ENCODE measurements around the gene ABI3BP.

DNA sequence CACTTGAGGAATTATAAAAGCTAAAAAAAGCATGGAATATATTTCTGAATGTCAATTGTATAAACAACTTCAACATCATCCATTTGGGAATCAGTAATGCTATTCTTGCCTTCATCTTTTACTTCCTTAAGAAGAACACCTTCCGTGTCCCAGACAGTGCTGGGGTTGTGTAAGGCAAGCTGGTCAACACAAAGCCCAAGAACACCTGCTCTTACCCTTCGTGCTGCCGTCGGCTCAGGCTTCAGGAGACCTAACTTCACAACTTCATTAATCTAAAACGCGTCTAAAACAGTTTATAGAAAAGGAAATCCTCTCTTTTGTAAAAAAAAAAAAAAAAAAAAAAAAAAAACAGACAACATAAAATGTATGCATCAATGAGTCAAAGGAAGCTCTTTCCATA is 81.3 kb downstream of the ABI3BP start:
- TF ChIP-seq PBX3 (IDR thresholded peaks at IDR 0.05; ENCODE audit: insufficient replicate concordance, low read depth, low read length), result no peak
- TF ChIP-seq, protein P1, sequence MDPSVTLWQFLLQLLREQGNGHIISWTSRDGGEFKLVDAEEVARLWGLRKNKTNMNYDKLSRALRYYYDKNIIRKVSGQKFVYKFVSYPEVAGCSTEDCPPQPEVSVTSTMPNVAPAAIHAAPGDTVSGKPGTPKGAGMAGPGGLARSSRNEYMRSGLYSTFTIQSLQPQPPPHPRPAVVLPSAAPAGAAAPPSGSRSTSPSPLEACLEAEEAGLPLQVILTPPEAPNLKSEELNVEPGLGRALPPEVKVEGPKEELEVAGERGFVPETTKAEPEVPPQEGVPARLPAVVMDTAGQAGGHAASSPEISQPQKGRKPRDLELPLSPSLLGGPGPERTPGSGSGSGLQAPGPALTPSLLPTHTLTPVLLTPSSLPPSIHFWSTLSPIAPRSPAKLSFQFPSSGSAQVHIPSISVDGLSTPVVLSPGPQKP (IDR thresholded peaks at IDR 0.05; ENCODE audit: low read depth, low read length), result no peak
- no peak for TF ChIP-seq TBL1XR1 (IDR thresholded peaks at IDR 0.05; ENCODE audit: low read depth, low read length)
- TF ChIP-seq, protein P2, sequence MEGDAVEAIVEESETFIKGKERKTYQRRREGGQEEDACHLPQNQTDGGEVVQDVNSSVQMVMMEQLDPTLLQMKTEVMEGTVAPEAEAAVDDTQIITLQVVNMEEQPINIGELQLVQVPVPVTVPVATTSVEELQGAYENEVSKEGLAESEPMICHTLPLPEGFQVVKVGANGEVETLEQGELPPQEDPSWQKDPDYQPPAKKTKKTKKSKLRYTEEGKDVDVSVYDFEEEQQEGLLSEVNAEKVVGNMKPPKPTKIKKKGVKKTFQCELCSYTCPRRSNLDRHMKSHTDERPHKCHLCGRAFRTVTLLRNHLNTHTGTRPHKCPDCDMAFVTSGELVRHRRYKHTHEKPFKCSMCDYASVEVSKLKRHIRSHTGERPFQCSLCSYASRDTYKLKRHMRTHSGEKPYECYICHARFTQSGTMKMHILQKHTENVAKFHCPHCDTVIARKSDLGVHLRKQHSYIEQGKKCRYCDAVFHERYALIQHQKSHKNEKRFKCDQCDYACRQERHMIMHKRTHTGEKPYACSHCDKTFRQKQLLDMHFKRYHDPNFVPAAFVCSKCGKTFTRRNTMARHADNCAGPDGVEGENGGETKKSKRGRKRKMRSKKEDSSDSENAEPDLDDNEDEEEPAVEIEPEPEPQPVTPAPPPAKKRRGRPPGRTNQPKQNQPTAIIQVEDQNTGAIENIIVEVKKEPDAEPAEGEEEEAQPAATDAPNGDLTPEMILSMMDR (IDR thresholded peaks at IDR 0.05 in 2 of 3, conservative IDR thresholded peaks at IDR 0.05 in 1 of 3; ENCODE audit: control insufficient read depth in 2 of 3, extremely low read depth in 1 of 3, insufficient read depth in 1 of 3, low read depth in 3 of 3, low read length in 3 of 3), result no peak
- no peak for TF ChIP-seq MTA3 (IDR thresholded peaks at IDR 0.05; ENCODE audit: borderline replicate concordance, low read length)
- no peak for TF ChIP-seq ZBED1 (IDR thresholded peaks at IDR 0.05; ENCODE audit: borderline replicate concordance)
- no peak for TF ChIP-seq HDAC2 (IDR thresholded peaks at IDR 0.05)
- TF ChIP-seq MLLT1 (IDR thresholded peaks at IDR 0.05), result no peak
- no peak for TF ChIP-seq SP1 (IDR thresholded peaks at IDR 0.05; ENCODE audit: low read depth, low read length)
- TF ChIP-seq, protein P3, sequence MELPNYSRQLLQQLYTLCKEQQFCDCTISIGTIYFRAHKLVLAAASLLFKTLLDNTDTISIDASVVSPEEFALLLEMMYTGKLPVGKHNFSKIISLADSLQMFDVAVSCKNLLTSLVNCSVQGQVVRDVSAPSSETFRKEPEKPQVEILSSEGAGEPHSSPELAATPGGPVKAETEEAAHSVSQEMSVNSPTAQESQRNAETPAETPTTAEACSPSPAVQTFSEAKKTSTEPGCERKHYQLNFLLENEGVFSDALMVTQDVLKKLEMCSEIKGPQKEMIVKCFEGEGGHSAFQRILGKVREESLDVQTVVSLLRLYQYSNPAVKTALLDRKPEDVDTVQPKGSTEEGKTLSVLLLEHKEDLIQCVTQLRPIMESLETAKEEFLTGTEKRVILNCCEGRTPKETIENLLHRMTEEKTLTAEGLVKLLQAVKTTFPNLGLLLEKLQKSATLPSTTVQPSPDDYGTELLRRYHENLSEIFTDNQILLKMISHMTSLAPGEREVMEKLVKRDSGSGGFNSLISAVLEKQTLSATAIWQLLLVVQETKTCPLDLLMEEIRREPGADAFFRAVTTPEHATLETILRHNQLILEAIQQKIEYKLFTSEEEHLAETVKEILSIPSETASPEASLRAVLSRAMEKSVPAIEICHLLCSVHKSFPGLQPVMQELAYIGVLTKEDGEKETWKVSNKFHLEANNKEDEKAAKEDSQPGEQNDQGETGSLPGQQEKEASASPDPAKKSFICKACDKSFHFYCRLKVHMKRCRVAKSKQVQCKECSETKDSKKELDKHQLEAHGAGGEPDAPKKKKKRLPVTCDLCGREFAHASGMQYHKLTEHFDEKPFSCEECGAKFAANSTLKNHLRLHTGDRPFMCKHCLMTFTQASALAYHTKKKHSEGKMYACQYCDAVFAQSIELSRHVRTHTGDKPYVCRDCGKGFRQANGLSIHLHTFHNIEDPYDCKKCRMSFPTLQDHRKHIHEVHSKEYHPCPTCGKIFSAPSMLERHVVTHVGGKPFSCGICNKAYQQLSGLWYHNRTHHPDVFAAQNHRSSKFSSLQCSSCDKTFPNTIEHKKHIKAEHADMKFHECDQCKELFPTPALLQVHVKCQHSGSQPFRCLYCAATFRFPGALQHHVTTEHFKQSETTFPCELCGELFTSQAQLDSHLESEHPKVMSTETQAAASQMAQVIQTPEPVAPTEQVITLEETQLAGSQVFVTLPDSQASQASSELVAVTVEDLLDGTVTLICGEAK (IDR thresholded peaks at IDR 0.05; ENCODE audit: borderline replicate concordance), result no peak
- no peak for TF ChIP-seq ZBTB33 (IDR thresholded peaks at IDR 0.05)
- no peak for TF ChIP-seq NFIC (IDR thresholded peaks at IDR 0.05; ENCODE audit: low read depth, low read length)
- no peak for TF ChIP-seq BMI1 (IDR thresholded peaks at IDR 0.05; ENCODE audit: borderline replicate concordance)
